H1 (cell line): Measurements from ENCODE around the gene AGBL1. TPM values are rescaled to one million over a fixed set of nuclear protein-coding genes. Genes with fewer than 3 reads are reported as not detected.

Source experiments
- CTCF ChIA-PET: fragments of 300-600 bp; sonication (Branson Sonifier 250); formaldehyde crosslinking; loops from one replicate; lab custom pipeline; 2021; ENCODE audit not compliant: partially characterized antibody; lab: Charles Lee
- POLR2A ChIA-PET: fragments of 300-600 bp; sonication (Branson Sonifier 250); formaldehyde crosslinking; loops from one replicate; lab custom pipeline; 2021; ENCODE audit warnings: inconsistent platforms; ENCODE audit not compliant: partially characterized antibody; lab: Charles Lee
- DNase-seq, 2 experiments: peaks; one replicate each; pipeline versions ENCODE4 v3.0.0 to v3.0.0-alpha.2; 2010 to 2022; ENCODE audit warnings: low spot score in 2 of 2, low read depth in 1 of 2, mixed read lengths in 1 of 2
- FAIRE-seq: peaks from 2 replicates; lab custom pipeline; 2011; peaks lifted over from hg19 to GRCh38; lab: Jason Lieb, UNC
- H2AFZ ChIP-seq: 2 replicates; pipeline ENCODE4 v1.8.1; 2012; ENCODE audit warnings: low read length, inconsistent platforms
- H2AK5ac ChIP-seq: 2 replicates; pipeline ENCODE4 v1.6.1; 2013; ENCODE audit warnings: low read depth, low read length
- H2BK120ac ChIP-seq: replicated peaks from 2 replicates; pipeline ENCODE3; 2013; ENCODE audit warnings: low read depth, low read length, inconsistent platforms
- H2BK12ac ChIP-seq: 2 replicates; pipeline ENCODE4 v1.6.1; 2013; ENCODE audit warnings: low read depth, low read length
- H2BK15ac ChIP-seq: 2 replicates; pipeline ENCODE4 v1.6.1; 2013; ENCODE audit warnings: low read length
- H2BK20ac ChIP-seq: 2 replicates; pipeline ENCODE4 v1.6.1; 2013; ENCODE audit warnings: low read length
- H2BK5ac ChIP-seq: 2 replicates; pipeline ENCODE4 v1.6.1; 2013; ENCODE audit warnings: low read depth, low read length
- H3K14ac ChIP-seq: 2 replicates; pipeline ENCODE4 v1.6.1; 2013; ENCODE audit warnings: inconsistent platforms; ENCODE audit not compliant: insufficient read length
- H3K18ac ChIP-seq: 2 replicates; pipeline ENCODE4 v1.6.1; 2013; ENCODE audit warnings: low read length; ENCODE audit errors: extremely low read depth
- H3K23ac ChIP-seq: 2 replicates; pipeline ENCODE4 v1.6.1; 2013; ENCODE audit warnings: inconsistent platforms; ENCODE audit not compliant: insufficient read length
- H3K23me2 ChIP-seq: 2 replicates; pipeline ENCODE4 v1.6.1; 2013; ENCODE audit warnings: low read depth, low read length
- H3K27ac ChIP-seq: 2 replicates; pipeline ENCODE4 v1.6.1; 2011; ENCODE audit warnings: low read depth, low read length, inconsistent platforms
- H3K27me3 ChIP-seq, 4 experiments: replicated peaks in 1 of 4; 1 replicate in 1 of 4; 2 replicates in 3 of 4; pipeline versions ENCODE4 v1.6.1 to v1.8.1; 2011 to 2013; ENCODE audit warnings: low read length in 3 of 4, mild to moderate bottlenecking in 3 of 4, inconsistent platforms in 2 of 4, mixed read lengths in 2 of 4, moderate library complexity in 1 of 4; ENCODE audit not compliant: control insufficient read depth in 3 of 4, insufficient read depth in 3 of 4; ENCODE audit errors: extremely low read depth in 1 of 4
- H3K36me3 ChIP-seq, 4 experiments: 2 replicates each; pipeline versions ENCODE4 v1.6.1 to v1.8.1; 2011 to 2013; ENCODE audit warnings: mild to moderate bottlenecking in 4 of 4, low read length in 3 of 4, moderate library complexity in 2 of 4, control low read depth in 1 of 4, inconsistent platforms in 1 of 4; ENCODE audit not compliant: insufficient read depth in 4 of 4, control insufficient read depth in 2 of 4
- H3K4ac ChIP-seq: replicated peaks from 2 replicates; pipeline ENCODE3; 2013; ENCODE audit warnings: low read length, low read depth, mixed read lengths, inconsistent platforms; ENCODE audit not compliant: insufficient read length
- H3K4me1 ChIP-seq, 4 experiments: replicated peaks in 1 of 4; 1 replicate in 1 of 4; 2 replicates in 3 of 4; pipeline versions ENCODE4 v1.6.1 to v1.8.1; 2011 to 2013; ENCODE audit warnings: low read length in 3 of 4, inconsistent platforms in 2 of 4, mixed read lengths in 1 of 4; ENCODE audit not compliant: insufficient read depth in 4 of 4, control insufficient read depth in 3 of 4
- H3K4me2 ChIP-seq, 2 experiments: 2 replicates each; pipeline versions ENCODE4 v1.6.1 to v1.8.1; 2011 to 2013; ENCODE audit warnings: low read depth in 2 of 2, low read length in 2 of 2, control low read depth in 1 of 2, inconsistent platforms in 1 of 2, mild to moderate bottlenecking in 1 of 2; ENCODE audit not compliant: insufficient read depth in 1 of 2
- H3K4me3 ChIP-seq, 4 experiments: fragments of 200-600, 300-600 bp in 1 of 4; sonication (generic), shearing (Covaris generic), sonication (Bioruptor Twin) in 1 of 4; 2 replicates each; pipeline versions ENCODE4 v1.5.1 to v1.8.1; 2011 to 2016; ENCODE audit warnings: low read length in 4 of 4, low read depth in 3 of 4, control low read depth in 2 of 4, inconsistent platforms in 2 of 4, mild to moderate bottlenecking in 2 of 4, mixed read lengths in 1 of 4, moderate library complexity in 1 of 4; ENCODE audit not compliant: insufficient read depth in 2 of 4; ENCODE audit errors: extremely low read depth in 1 of 4
- H3K56ac ChIP-seq: replicated peaks from 2 replicates; pipeline ENCODE3; 2013; ENCODE audit warnings: low read depth, mild to moderate bottlenecking, mixed read lengths, low read length, inconsistent platforms; ENCODE audit not compliant: insufficient read length
- H3K79me1 ChIP-seq: 2 replicates; pipeline ENCODE4 v1.6.1; 2013; ENCODE audit warnings: low read depth, low read length, control low read depth
- H3K79me2 ChIP-seq, 2 experiments: 2 replicates each; pipeline versions ENCODE4 v1.6.1 to v1.8.1; 2012 to 2013; ENCODE audit warnings: low read length in 2 of 2, mild to moderate bottlenecking in 2 of 2, inconsistent platforms in 1 of 2; ENCODE audit not compliant: insufficient read depth in 2 of 2, control insufficient read depth in 1 of 2
- H3K9ac ChIP-seq, 4 experiments: replicated peaks in 1 of 4; 1 replicate in 1 of 4; 2 replicates in 3 of 4; pipeline versions ENCODE4 v1.6.1 to v1.8.1; 2011 to 2013; ENCODE audit warnings: low read depth in 3 of 4, low read length in 3 of 4, control low read depth in 2 of 4, mild to moderate bottlenecking in 2 of 4, moderate library complexity in 2 of 4, inconsistent platforms in 1 of 4; ENCODE audit errors: extremely low read depth in 1 of 4
- H3K9me3 ChIP-seq, 2 experiments: 2 replicates each; pipeline versions ENCODE4 v1.6.1 to v1.8.1; 2012 to 2013; ENCODE audit warnings: mild to moderate bottlenecking in 2 of 2, moderate library complexity in 2 of 2, control low read depth in 1 of 2, inconsistent platforms in 1 of 2, low read depth in 1 of 2, low read length in 1 of 2, mixed read lengths in 1 of 2; ENCODE audit not compliant: insufficient read depth in 2 of 2
- H4K20me1 ChIP-seq, 2 experiments: replicated peaks in 1 of 2; 2 replicates each; pipeline versions ENCODE3 to v1.8.1; 2011 to 2013; ENCODE audit warnings: inconsistent platforms in 2 of 2, low read length in 2 of 2, mild to moderate bottlenecking in 1 of 2; ENCODE audit not compliant: insufficient read depth in 2 of 2, control insufficient read depth in 1 of 2
- H4K5ac ChIP-seq: 2 replicates; pipeline ENCODE4 v1.6.1; 2013; ENCODE audit warnings: low read length, low read depth, mixed read lengths, inconsistent platforms; ENCODE audit not compliant: insufficient read length
- H4K8ac ChIP-seq: 2 replicates; pipeline ENCODE4 v1.8.0; 2013; ENCODE audit warnings: mild to moderate bottlenecking, moderate library complexity, low read length, inconsistent platforms; ENCODE audit not compliant: insufficient read depth; ENCODE audit errors: extremely low read depth
- H4K91ac ChIP-seq: replicated peaks from 2 replicates; pipeline ENCODE3; 2013; ENCODE audit warnings: low read length, mixed read lengths, inconsistent platforms; ENCODE audit not compliant: insufficient read length
- CTCF ChIP-seq, 3 experiments: IDR thresholded peaks; 1 replicate in 2 of 3; 2 replicates in 1 of 3; pipeline versions ENCODE4 v1.5.1 to v1.6.1; 2011; ENCODE audit warnings: low read length in 3 of 3, mild to moderate bottlenecking in 3 of 3, inconsistent platforms in 2 of 3, low read depth in 1 of 3, moderate library complexity in 1 of 3; ENCODE audit not compliant: insufficient read depth in 1 of 3; ENCODE audit errors: control extremely low read depth in 1 of 3
- HDAC2 ChIP-seq, 2 experiments: fragments of 300-600 bp in 1 of 2; sonication (generic) in 1 of 2; IDR thresholded peaks; 2 replicates each; pipeline ENCODE4 v1.6.1; 2011 to 2012; ENCODE audit warnings: low read depth in 2 of 2, low read length in 2 of 2, mild to moderate bottlenecking in 2 of 2, moderate library complexity in 2 of 2, borderline replicate concordance in 1 of 2, inconsistent platforms in 1 of 2
- SP4 ChIP-seq: IDR thresholded peaks from 2 replicates; pipeline ENCODE4 v1.6.1; 2012; ENCODE audit warnings: low read length, inconsistent platforms
- TEAD4 ChIP-seq: IDR thresholded peaks from 2 replicates; pipeline ENCODE4 v1.6.1; 2012; ENCODE audit warnings: low read depth, low read length, inconsistent platforms, mixed read lengths
- USF2 ChIP-seq: IDR thresholded peaks from 2 replicates; pipeline ENCODE4 v1.6.1; 2011; ENCODE audit warnings: low read length, improper control_type of control experiment
- WGBS, 2 experiments: shearing (Covaris generic) in 1 of 2; methylation state at CpG; one replicate each; pipeline versions ENCODE4 v1.1.6 to v1.1.7; 2013 to 2015; ENCODE audit warnings: low lambda C conversion rate in 2 of 2, mixed read lengths in 2 of 2, inconsistent platforms in 1 of 2, low coverage in 1 of 2, missing lambda C conversion rate in 1 of 2; ENCODE audit not compliant: insufficient replicate concordance in 2 of 2, insufficient coverage in 1 of 2, insufficient read length in 1 of 2; ENCODE audit errors: extremely low coverage in 1 of 2, missing lambda C conversion rate in 1 of 2; 5-methylcytosine and 5-hydroxymethylcytosine counted together
- polyA plus RNA-seq, 7 experiments: library from polyadenylated mRNA; depleted of rRNA in 3 of 7; stranded (reverse) in 5 of 7; unstranded in 2 of 7; fragments of >200 nt in 5 of 7; fragments of 200-250 nt in 2 of 7; gene quantifications; 1 replicate in 5 of 7; 2 replicates in 1 of 7; 4 replicates in 1 of 7; pipeline versions ENCODE4 v1.2.1 to v1.2.3, GENCODE V29; 2011 to 2013; ENCODE audit warnings: missing spikeins in 2 of 7, mixed read lengths in 2 of 7
- total RNA-seq: library from RNA; stranded (reverse); fragmentation: NEBNext Ultra II Directional; extraction: Animal tissue kit (Norgen Biotek cat#: 25700); gene quantifications from 2 replicates; pipeline ENCODE4 v1.2.1, GENCODE V29; 2021

Gene AGBL1
- total and polyA plus RNA-seq, 2 of the 8 experiments (the other 6 are each of a cell fraction or from before 2014, with no cell fraction given): not detected

- Histone ChIP-seq H3K4me1 (no peaks in the 10 kb centered on the region), H4K5ac (no peak overlapping the region), H2BK20ac (no peak overlapping the region), H2BK120ac (no peak overlapping the region), H4K91ac (no peak overlapping the region), H3K79me2 (no peaks in the 10 kb centered on the region), H2BK15ac (no peak overlapping the region), H3K9me3 (peaks cover 0 to 2% of the 10 kb centered on the region in 2 experiments; a peak in 1 of 4 replicates), H3K4me3 (no peak overlapping the region), H2AFZ (peak overlapping the region; percentile 19; the same call in 1 of the 2 replicates), H2BK12ac (no peak overlapping the region), H3K14ac (no peak overlapping the region), H3K23ac (no peak overlapping the region), H3K18ac (no peak overlapping the region), H4K8ac (no peak overlapping the region), H3K56ac (no peak overlapping the region), H3K27ac (no peak overlapping the region), H3K36me3 (no peaks in the 10 kb centered on the region), H2BK5ac (no peak overlapping the region), H3K27me3 (no peaks in the 10 kb centered on the region), H3K4ac (no peak overlapping the region), H3K9ac (no peak overlapping the region), H4K20me1 (no peaks in the 10 kb centered on the region), H3K4me2 (no peak overlapping the region), H3K23me2 (no peaks in the 10 kb centered on the region), H3K79me1 (no peaks in the 10 kb centered on the region), H2AK5ac (no peak overlapping the region)
- POLR2A ChIA-PET: no interaction called here
- TF ChIP-seq USF2 (no peak), TEAD4 (no peak), HDAC2 (IDR thresholded peaks at IDR 0.05; ENCODE audit: borderline replicate concordance in 1 of 2, low read depth in 2 of 2, low read length in 2 of 2) (no peak), CTCF (IDR thresholded peaks at IDR 0.05; ENCODE audit: control extremely low read depth in 1 of 3, insufficient read depth in 1 of 3, low read depth in 1 of 3, low read length in 3 of 3) (no peak), SP4 (no peak)
- DNase-seq (no peak), FAIRE-seq (no peak)
- CTCF ChIA-PET: interaction anchor here (0.6 to 1.1 kb wide), 2 partner anchors 10 to 574 kb away, joined by 3 to 4 read pairs; no protein-coding TSS in a partner anchor
- 98% methylated on average over 6 of the region's 6 CpGs; no CpG with 5 or more reads in 1 of the 2 experiments for WGBS, 2 experiments
Measured at GRCh38 chr15:87031540-87032230, 952.0 kb downstream of the AGBL1 start.
